HG02938 (cell line): ENCODE measurements around the gene RCCD1.

Source experiments
- ATAC-seq: cut with Tn5 transposase; IDR thresholded peaks from one replicate; pipeline ENCODE4 v1.9.1; 2021; ENCODE audit warnings: mild to moderate bottlenecking, moderate library complexity; ENCODE audit not compliant: unreplicated experiment

RCCD1 gene

GRCh38 chr15:91001209-91001608 is 46.5 kb downstream of the RCCD1 start:
- ATAC-seq: no peak

- ATAC-seq: no peak
Observed at GRCh38 chr15:91007266-91007665, 52.6 kb downstream of the RCCD1 start.
